GM21576 (cell line): ENCODE results near the gene PIMREG.

ENCODE experiments used
- ATAC-seq: cut with Tn5 transposase; IDR thresholded peaks from one replicate; pipeline ENCODE4 v1.9.1; 2021; ENCODE audit warnings: mild to moderate bottlenecking, moderate library complexity; ENCODE audit not compliant: unreplicated experiment

PIMREG gene

DNA sequence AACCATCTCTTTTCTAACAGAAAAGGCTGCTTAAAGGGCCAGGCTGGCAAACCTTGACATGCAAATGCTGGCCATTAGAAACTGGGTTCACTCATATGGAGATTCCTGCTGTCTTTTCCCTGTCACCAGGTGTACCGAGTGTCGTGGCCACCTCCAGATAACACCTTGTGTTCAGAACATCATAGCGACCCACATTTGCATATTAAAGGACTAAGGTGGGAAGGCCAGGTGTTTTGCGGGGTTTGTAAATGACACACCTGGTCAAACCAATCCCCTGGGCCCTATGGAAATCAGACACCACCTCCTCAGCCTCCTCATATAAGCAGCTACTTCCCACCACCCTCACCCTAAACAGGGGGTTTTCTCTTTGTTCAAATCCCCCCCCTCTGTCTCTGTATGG is 6.8 kb upstream of the PIMREG start:
- ATAC-seq: no peak

DNA sequence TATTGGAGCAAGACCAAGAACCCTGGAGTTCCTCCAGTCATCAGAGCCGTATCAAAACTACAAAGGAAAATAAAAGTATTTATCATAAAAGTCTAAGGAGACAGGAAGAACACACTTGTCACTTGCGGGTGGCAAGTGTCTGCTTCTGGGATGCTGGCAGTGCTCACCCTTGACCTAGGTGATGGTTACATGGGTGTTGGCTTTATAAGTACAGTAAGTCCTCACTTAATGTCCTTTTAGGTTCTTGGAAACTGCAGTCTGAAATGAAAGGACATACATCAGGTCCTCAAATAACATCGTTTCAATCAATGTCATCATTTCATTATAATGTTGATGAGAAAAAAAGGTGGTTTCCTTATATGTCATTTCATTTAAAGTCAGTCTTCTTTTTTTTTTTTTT is 6.3 kb upstream of the PIMREG start:
- ATAC-seq: no peak

DNA sequence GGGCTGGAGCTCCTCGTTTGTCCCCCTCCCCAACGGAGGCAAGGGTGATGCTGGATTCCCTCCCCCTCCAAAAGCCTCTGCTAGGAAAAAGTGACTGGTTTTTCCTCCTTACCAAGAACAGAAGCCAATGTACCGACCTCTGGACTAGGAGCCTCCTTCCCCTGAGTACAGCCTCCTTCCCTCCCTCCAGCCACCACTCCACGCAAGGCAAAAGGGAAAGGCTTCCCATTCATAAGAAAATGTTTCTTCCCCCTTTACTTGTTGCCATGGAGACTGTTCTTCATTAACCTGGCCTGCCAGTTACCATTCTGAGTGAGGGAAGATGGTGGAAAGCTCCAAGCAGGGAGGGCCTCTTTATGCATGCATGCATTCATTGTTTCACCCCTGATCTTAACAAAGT is 4.3 kb upstream of the PIMREG start:
- no peak for ATAC-seq

DNA sequence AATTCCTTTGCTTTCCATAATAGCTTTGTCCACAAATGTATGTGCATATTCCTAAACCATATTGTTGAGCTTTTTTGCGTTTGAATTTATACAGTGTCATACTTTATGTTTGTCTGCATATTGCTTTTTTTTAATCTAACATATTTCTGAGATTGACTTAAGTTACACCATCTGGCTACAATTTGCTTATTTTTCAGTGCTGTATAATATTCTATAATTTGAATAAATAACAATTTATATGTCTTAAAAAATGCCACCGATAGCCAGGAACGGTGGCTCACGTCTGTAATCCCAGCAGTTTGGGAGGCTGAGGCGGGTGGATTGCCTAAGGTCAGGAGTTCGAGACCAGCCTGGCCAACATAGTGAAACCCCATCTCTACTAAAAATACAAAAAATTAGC is 1.5 kb upstream of the PIMREG start:
- ATAC-seq: no peak

GRCh38 chr17:6444571-6445335 is 498 bp downstream of the PIMREG start:
- ATAC-seq: no peak

GRCh38 chr17:6446516-6447100 is 2.4 kb downstream of the PIMREG start:
- ATAC-seq: no peak

DNA sequence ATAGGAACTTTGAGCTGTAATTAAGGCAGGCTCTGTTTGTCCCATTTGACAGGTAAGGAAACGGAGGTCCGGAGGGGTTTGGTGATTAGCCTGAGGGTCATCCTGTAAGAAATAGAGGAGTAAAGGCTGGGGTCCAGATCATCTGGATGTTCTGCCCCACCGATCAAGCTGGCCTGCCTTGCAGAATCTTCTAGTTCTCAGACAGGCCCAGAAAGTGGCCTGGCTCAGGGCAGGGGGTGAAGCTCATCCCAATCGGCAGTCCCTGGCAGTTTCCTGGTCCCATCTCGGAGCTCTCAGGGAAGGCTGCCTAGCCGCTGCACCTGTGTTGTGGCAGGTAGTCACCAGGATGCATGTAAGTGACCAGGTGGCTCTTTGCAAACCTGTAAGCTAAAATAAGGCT is 4.2 kb downstream of the PIMREG start:
- ATAC-seq: no peak

- ATAC-seq: no peak
Observed at GRCh38 chr17:6449307-6449706, 5.1 kb downstream of the PIMREG start.

DNA sequence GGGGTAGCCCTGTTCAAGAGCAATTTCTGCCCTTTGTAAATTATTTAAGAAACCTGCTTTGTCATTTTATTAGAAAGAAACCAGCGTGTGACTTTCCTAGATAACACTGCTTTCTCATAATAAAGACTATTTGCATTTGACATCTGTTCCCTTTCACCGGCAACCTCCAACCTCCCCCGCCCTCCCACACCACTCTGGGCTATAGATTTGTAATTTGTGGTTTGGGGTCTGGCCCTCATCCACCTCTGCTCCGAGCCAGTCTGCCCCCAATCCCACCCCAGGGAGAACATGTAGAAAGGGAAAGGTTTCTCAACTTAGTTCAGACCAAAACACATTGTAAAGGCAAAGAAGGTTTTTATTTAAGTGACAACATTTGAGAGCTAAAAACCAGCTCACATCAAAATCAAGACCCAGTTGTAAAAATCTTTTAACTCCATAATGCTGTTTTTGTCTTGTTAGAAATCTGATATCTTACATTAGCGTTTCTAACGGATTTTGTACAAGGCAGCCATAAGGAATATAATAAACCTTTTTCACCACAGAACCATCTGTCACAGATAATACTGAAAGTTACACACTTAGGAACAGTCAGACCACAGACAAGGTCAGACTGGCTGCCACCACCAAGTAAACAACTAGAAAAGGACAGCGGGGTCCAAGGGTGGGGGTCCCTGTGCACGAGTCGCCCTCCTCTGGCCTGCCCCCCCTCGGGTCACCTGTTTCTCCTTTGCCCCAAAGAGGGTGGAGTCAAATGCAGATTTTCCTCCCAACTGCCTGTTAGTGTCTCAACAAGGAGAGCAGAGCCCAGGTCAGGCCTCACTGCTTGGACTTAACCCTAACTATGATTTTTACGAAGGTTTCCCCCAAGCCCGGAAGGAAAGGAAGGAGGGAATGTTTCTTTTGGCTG is 6.9 kb downstream of the PIMREG start:
- ATAC-seq: no peak

DNA sequence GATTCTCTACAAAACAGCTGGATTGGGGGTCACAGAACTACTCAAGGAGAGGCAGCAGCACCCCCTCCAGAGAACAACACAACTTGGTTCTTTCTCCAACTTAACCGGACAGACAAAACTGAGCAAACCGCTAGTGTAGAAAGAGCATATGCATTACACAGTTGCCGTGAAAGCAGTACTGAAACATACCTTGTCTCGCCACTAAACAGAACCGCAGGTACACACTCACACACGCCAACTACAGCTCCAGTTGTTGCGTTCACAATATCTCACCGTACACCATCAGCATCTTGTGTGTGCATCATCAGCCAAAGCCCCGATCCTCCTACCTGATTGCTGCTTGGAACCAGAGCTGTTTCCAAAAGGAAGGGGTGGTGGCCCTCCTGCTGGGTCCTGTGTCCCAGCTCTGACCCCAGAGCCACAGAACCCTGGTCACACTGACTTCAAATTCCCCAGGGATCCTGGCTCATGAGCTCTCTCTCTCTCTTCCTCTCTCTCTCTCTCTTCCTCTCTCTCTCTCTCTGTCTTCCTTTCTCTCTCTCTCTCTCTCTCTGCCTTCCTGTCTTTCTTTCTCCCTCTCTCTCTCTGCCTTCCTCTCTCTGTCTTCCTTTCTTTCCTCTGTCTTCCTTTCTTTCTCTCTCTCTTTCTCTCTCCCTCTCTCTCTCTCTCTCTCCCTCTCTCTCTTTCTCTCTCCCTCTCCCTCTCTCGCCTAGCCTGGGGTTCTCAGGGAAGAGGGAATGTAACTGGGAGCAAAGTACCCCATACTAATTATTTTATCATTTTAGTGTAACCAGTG is 8.4 kb downstream of the PIMREG start:
- no peak for ATAC-seq

- no peak for ATAC-seq
Observed at GRCh38 chr17:6453279-6454024, 9.2 kb downstream of the PIMREG start.

GRCh38 chr17:6454495-6455320 is 10.5 kb downstream of the PIMREG start:
- ATAC-seq: no peak

DNA sequence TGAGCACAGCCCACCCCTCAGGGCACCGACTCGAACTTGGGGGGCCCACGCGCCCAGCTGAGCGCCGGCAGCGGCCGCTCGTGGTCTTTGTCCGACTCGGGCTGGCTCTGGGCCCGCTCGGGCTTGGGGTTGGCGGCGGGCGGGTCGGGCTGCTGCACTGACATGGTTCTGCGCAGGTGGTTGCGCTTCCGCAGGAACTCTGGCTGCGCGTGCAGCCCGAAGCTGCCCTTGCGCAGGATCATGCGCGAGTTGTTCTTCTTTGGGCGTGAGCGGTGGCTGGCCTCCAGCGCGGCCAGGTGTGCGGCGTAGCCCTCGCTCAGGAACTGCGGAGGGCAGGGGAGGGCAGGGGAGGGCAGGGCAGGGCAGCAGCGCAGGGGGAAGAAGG is 11.1 kb downstream of the PIMREG start:
- no peak for ATAC-seq

DNA sequence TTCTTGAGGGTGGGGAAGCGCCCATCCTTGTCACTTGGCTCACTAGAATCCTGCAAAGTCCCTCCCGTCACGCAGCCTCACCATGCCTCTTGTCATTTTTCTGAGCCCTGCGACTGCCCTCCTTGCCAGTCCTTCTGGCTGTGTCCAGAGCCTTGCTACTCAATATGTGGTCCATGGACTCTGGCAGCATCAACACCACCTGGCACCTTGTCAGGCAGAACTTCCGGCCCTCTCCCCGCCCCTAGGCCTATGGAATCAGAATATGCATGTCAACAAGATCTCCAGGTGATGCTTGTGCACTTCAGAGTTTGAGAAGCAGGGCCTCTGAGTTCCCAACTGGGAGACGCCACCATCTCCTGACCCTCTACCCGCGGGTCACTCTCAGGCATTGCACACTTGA is 12.1 kb downstream of the PIMREG start:
- ATAC-seq: no peak

DNA sequence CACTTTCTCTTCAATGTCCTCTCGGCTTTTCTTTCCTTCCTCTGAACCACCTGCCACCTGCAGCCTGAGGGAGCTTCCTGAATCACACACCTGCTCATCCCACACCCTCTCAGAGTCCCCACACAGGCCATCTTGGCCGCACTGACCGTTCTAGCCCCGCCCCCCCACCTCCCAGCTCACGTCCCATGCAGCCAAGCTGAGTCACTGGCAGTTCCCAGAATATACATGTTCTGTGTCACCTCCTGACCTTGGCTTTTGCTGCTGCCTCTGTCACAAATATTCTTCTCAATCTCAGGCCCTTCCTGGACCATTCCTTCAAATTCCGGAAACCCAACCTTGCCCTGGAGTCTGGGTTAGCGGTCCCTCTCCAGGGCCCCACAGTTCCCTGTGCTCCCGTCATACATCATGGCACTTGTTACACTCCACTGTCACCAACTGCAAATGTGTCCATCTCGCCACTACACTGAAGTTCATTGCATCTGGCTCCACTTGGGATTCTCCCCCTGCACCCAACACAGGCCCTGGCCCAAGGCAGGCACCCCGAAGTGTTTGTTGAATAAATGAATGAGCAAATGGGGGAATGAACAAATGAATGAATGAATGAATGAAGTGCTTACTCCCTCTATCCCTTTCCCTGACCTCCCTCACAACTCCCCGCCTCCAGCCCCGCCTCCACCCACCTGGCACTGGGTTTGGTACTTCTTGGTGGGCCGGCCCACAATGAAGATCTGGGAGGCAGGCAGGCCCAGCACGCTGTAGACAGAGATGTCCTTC is 12.8 kb downstream of the PIMREG start:
- ATAC-seq: no peak

DNA sequence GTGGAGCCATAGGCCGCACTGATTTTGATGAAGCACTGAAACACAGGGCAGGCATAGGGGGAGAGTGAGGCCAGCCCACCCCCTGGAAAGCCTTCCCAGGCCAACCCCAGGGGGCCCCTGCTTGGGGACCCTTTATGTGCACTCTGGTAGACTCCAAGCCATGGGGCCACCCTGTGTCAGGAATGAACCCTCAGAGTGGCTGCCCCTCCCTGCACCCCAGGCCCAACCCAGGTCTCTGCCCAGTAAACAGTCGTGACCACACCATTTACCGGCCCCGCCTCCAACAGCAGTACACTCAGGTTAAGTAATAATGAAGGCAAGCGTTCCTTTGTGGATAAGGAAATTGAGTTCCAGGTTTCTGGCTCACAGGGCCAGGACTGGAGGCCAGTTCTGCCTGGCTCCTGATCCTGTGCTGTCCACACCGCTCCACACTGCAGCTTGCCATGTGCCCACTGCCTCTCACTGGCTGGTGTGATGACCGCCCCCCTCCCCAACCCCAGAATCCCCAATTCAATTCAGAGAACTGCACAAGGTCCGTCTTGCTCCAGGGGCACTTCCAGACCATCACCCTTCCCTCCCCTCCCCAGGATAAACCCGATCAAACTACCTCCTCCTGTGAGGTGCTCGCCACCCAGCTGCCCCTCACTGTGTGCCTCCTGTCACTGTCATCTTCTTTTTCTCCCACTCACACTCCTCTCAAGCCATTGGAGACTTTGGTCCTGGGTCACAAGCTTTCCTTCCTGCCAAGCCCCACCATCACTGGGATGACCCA is 13.6 kb downstream of the PIMREG start:
- ATAC-seq: no peak

DNA sequence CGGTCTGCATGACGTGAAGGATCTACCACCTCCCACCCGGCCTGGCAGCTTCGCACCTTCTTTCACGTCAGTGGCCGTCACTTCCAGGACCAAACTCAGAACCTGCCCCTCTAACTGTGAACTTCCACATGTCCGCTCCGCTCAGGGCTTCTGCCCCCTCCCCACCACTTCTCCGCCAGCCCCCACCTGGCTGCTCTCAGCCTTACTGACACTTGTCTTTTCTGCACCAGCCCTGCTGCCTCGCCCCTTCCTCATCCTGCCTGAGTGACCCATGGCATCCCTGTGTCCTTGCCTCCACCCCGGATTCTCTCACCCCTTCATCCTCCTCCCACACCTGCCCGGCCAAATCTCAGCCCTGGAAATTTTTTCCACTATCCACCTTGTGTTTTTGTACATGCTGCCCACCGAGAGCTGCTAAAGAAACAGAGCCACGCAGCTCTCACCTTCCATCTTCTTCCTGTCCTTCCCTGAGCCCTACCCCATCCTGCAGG is 14.2 kb downstream of the PIMREG start:
- ATAC-seq: no peak
